Measurements from ENCODE around the gene GLG1. TPM values are rescaled to one million over a fixed set of nuclear protein-coding genes. Genes with fewer than 3 reads are reported as not detected.
"Not testable (repeated sequence)": the region's sequence is repeated elsewhere in the genome, so short reads cannot be mapped to it uniquely, and the experiment has no call there.

GLG1 gene
- total RNA-seq, 1 experiment from 2014 or later: 31.4 TPM

GRCh38 chr16:74409185-74409981 lies 197.5 kb downstream of the GLG1 start:
- DNase-seq (ENCODE audit: low read depth): not testable (repeated sequence)

- not testable (repeated sequence) for DNase-seq (ENCODE audit: low read depth)
These were observed 199.6 kb downstream of the GLG1 start for GRCh38 chr16:74407362-74407705.

GRCh38 chr16:74406600-74407361 lies 200.1 kb downstream of the GLG1 start:
- DNase-seq (ENCODE audit: low read depth): not testable (repeated sequence)

DNA sequence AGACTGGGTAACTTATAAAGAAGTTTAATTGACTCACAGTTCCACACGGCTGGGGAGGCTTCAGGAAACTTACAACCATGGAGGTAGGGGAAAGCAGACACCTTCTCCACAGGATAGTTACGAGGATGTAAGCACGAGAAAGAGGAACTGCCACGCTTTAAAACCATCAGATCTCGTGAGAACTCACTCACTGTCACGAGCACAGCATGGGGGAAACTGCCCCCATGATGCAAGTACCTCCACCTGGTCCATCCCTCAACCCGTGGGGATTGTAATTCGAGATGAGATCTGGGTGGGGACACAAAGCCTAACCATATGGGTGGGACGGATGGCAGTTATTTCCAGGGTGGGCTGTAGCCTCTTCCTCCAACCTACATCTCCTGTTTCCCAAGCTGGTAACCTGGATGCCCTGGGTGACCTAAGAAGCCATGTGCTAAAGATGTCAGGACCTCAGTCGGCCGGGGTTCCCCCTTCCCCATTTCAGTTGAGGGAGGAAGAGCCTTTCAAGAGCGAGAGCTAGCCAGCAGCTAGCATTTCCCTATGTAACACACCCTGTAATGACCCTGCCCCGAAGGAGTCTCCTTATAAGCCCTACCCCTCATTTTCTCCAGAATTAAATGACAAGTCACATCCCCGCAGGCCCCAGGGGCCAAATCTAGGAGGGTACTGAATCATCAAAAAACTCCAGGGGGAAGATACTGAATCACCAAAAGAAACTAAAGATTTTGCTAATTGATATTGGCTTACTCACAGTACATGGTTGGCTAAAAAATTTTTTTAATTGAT lies 202.6 kb downstream of the GLG1 start:
- not testable (repeated sequence) for DNase-seq (ENCODE audit: low read depth)

DNA sequence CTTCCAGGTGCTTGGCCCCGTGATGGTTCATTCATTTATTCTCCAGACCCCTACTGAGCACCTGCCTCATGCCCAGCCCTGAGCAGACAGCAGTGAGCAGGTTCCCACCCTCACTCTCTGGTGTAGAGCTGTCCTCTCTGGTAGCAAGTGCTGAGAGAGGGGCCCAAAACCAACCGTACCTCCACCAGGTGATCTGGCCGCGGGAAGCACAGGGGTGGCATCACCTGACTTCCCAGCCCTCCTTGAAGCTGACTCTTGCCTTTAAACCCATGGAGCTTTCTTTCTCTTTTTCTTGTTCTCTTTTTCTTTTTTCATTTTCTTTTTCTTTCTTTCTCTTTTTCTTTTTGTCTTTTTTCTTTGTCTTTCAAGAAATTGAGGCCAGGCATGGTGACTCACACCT lies 206.7 kb downstream of the GLG1 start:
- not testable (repeated sequence) for DNase-seq (ENCODE audit: low read depth)

DNA sequence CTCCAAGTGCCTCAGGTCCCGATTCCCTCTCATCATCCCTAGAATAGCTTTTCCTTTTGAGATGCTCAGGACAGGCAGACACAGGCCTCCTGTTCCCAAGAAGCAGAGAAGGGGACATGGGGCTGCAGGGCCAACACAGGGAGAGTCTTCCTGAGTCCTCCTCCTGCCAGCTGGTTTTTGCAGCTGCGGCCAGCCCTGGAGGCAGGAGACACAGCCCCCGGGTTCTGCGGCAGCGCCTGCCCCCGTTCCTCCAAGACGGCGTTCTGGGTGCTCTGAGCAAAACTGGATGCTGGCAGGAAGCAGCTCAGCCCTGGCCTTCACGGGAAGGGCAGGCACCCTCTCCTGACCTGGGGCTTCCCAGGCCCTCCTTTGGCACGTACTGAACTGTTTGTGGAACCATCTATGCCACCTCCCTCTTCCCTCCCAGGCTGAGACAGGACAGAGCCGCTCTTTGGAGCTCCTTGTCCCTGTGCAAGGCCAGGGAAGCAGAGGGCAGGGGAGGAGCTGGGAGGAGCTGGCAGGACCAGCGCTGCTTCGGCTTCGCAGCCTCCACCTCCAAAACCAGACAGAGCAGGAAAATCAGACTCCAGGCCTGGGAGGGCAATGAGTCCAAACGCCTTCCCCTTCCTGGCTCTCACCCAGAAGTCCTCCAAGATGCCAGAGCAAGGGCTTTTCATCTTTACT lies 208.6 kb downstream of the GLG1 start:
- not testable (repeated sequence) for DNase-seq (ENCODE audit: low read depth)

Other genes with a start within 250 kb of the GLG1 start
- not detected in 2 replicates for gene NPIPB15, start 230.8 kb downstream of the GLG1 start, total RNA-seq (2014; rRNA removed; shearing (Covaris generic))
- 2.9 TPM in 1 of 2 replicates, not detected in the other for gene CLEC18B, start 185.6 kb downstream of the GLG1 start, total RNA-seq (2014; rRNA removed; shearing (Covaris generic))
- 35.3 and 38.0 TPM in 2 replicates for gene RFWD3, start 59.8 kb upstream of the GLG1 start, total RNA-seq (2014; rRNA removed; shearing (Covaris generic))
- 18.9 and 21.7 TPM in 2 replicates for gene MLKL, start 93.7 kb upstream of the GLG1 start, total RNA-seq (2014; rRNA removed; shearing (Covaris generic))
- not detected in 2 replicates for gene FA2H, start 167.7 kb upstream of the GLG1 start, total RNA-seq (2014; rRNA removed; shearing (Covaris generic))